GM19035 (cell line): ENCODE data around the gene MYO16.
"Not testable (repeated sequence)": the region's sequence is repeated elsewhere in the genome, so short reads cannot be mapped to it uniquely, and the experiment has no call there.

Source experiments
- ATAC-seq: cut with Tn5 transposase; IDR thresholded peaks from one replicate; pipeline ENCODE4 v1.9.1; 2021; ENCODE audit not compliant: unreplicated experiment

The MYO16 gene

DNA sequence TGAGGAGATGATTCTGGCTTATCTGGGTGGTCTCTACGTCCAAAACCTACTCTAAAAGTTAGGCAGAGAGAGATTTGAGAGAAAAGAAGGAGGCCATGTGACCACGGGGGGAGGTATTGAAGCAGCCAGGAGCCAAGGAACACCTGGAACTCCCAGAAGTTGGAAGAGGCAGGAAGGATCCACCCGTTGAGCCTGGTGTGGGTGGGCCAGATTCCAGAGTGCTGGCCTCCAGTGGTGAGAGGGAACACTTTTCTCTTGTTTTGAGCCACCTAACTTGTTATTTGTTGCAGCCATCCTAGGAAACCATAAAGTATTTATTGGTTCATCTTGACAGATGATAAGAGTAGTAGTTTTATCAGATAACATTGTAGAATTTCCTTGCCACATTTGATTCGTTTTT, 396.9 kb downstream of the MYO16 start:
- no peak for ATAC-seq

DNA sequence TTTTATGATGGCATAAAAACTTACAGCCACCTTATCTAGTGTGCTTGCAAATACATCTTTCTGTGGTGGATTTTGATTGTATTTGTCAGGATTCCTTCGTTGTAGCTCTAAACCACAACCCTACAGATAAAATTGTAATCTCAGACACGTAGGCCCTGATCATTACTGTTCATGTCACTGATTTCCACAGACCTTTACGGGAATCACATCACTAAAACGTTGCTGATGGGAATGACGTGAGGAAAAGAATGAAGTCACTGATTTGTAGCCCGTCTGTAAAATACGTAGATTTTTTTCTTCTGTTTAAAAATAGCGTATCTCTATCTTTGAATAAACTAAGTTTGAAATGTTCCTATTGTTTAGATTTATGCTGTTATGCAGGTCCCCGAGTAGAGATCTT, 399.2 kb downstream of the MYO16 start:
- ATAC-seq, result no peak

DNA sequence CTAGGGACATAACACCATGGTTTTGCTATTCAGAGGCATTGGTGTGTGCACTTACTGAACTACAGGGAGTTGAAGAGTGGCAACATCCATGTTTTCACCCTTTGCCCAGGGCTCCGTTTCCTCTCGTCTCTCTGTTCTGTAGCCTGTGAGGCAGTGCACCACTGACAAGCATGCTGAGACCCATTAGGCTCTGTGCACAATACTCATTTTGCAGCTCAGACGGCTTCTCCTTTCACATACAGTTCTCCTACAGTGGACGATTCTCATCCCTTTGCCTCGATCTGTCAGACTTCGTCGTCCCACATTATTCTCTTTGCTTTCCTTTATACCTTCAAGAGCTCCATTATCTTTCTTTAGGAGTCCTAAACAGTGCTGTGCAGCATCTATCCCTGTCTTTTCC, 403.7 kb downstream of the MYO16 start:
- no peak for ATAC-seq

- no peak for ATAC-seq
Measured at GRCh38 chr13:109036078-109036780, 406.8 kb downstream of the MYO16 start.

DNA sequence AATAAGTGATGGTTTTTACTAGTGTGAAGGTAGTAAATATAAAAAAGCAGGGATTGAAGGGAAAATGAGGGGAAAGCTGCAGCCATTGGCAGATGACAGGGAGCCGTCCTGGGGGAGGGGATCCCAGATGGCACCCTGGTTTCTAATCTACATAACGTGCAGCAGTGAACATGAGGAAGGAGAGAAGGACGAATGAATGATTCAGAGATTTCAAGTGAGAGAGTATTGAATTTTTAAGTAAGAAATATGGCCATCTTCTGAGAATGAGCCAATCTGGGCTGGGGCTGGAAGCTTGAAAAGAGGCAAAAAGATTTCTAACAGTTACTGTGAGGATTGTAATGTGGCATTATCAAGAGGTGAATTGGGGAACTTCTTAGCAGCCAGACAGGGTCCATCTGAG, 414.2 kb downstream of the MYO16 start:
- ATAC-seq, result no peak

DNA sequence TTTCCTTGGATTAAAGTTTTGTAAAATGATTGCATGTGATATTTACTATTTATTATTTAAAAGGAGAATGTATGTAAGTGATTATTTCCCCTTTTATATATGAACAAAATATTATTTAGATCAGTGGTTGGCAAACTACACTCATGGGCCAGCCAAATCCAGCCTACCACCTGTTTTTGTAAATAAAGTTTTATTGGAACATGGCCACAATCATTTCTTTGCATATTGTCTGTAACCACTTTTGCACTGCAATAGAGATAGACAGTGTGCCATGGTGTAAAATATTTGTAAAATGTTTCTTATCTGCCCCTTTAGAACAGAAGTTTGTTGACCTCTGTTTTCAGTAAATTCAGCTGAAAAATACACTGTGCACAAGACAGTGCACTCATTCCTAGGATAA, 426.4 kb downstream of the MYO16 start:
- no peak for ATAC-seq

DNA sequence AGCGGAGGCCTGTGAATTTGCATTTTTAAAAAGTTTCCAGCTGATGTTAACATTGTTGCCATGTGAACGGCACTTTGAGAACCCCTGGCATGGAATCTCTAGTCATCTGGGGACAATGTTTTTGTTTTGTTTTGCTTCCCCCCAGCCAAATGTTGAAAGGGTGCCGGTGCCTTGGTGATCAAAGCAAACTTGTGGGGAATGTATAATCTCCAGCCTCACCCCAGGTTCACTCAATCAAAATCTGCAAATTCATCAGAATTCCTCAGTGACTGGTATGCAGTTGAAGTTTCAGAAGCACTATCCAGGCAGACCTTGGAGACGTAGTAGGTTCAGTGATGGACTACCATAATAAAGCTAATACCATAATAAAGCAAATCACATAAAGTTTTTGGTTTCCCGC, 428.7 kb downstream of the MYO16 start:
- ATAC-seq, result no peak

GRCh38 chr13:109072505-109072904, 443.1 kb downstream of the MYO16 start:
- ATAC-seq, result no peak

DNA sequence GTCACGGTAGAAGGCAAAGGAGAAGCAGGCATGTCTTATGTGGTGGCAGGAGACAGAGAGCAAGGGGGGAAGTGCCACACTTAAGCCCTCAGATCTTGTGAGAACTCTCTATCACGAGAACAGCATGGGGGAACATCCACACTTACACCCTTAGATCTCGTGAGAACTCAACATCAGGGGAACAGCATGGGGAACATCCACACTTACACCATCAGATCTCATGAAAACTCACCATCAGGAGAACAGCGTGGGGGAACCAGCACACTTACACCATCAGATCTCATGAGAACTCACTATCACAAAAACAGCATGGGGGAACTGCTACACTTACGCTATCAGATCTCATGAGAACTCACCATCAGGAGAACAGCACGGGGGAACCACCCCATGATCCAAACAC, 445.0 kb downstream of the MYO16 start:
- ATAC-seq, result no peak

GRCh38 chr13:109074853-109075252, 445.4 kb downstream of the MYO16 start:
- no peak for ATAC-seq

DNA sequence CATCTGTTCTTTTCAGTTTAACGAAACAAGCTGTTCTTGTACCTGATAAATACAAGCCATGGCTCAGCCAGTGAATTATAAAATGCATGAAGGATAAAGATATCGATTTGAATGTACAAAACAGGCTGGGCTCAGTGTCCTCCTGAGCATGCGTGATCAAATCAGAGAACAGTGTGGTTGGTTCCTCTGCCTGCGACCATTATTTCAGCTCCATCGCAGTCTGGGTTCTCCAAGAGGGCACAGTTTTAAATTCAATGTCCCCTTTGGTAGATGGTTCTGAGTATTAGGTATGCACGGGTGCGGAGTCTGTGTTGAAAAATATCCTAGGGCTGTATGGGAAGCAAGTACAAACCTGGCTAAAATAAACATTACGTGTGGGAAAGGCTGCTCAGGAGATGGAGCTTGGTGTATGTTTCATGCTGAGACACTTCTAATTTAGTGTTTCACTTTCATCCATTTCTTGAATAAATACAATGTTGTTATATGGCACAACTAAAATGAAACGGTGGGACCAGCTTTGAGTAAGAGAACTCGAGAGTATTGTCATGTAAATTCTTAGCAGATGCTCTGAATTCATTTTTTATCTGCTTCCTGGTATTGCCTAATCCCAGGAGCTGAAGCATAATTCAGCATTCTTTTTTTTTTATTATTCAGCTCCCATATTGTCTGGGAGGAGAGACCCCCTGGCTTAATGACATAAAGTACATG, 458.7 kb downstream of the MYO16 start:
- ATAC-seq, result no peak

DNA sequence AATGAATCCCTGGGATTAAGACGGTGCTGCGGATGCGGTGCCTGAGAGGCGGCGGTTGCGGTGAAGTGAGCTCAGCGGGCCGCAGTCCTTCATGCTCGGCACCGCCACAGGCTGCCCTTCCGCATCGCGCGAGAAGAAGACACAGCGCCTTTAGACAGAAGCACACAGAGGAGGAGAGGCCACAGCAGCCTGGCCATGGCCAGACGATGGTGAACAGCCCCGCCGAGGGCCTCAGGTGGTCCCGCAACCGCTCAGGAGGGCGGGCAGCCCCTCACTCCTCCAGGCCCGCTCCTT, 459.2 kb downstream of the MYO16 start:
- ATAC-seq, result no peak

DNA sequence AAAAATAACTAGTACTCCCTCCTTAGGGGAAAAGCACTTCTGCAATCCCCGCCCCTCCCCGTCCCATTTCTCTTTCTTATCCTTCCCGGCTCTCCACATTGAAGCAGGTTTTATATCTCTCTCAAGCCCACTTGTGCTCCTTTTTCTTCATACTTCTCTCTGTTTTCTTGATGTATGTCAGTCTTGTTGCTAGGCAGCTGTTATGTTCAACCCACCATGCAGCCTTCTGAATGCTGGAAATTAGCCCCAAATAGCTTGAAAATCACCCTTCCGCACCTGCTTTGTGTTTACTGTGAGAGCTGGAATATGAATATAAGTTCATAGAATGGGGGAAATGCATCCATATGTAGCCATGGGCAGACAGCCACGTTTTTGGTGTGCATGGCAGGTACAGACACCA, 461.4 kb downstream of the MYO16 start:
- no peak for ATAC-seq

GRCh38 chr13:109091249-109091648, 461.8 kb downstream of the MYO16 start:
- ATAC-seq, result no peak

GRCh38 chr13:109092186-109092585, 462.8 kb downstream of the MYO16 start:
- ATAC-seq, result not testable (repeated sequence)

DNA sequence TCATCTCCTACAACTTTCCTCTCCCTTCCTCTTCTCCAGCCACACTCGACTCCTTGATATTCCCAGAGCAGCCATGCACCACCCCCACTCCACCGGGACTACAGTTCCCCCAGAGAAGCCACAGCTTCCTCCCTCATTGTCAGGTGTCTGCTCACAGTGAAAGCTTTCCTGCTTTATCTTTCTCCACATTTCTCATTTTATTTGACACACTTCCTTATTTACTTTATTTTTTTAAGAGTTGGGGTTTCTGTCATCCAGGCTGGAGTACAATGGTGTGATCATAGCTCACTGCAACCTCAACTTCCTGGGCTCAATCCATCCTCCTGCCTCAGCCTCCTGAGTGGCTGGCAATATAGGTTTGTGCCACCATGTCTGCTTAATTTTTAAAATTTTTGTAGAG, 464.6 kb downstream of the MYO16 start:
- ATAC-seq, result no peak

DNA sequence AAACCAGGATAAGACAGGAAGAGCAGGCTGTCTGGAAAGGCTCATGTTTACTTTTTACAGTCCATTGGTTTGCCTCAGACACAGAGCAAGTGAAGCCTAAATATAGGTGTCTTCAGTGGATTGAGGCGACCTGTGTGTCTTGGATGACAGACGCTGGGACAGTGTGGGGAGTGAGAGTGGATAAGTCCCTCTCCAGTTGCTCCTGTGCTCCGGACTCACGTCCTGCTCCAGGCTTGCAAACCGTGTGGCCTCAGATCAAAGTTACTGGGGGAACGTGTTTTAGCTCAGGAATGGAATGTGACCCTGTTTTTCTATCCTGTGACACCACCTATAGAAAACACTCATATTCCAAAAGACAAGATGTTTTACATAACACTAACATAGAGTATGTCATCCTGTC, 465.7 kb downstream of the MYO16 start:
- no peak for ATAC-seq

DNA sequence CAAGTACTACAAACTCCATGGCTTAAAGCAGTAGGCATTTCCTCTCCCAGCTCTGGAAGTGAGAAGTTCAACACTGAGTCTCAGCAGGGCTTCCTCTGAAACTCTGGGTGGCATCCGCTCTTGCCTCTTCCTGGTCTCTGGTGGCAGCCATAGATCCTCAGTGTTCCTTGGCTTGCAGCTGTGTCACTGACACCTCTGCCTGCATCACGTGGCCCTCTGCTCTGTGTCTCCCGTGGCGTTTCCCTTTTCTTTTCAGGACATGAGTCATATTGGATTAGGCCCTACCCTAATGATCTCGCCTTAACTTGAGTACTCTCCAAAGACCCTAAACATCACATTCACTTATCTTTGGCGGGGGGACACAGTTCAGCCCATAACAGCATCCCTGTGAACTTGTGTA, 466.7 kb downstream of the MYO16 start:
- no peak for ATAC-seq

DNA sequence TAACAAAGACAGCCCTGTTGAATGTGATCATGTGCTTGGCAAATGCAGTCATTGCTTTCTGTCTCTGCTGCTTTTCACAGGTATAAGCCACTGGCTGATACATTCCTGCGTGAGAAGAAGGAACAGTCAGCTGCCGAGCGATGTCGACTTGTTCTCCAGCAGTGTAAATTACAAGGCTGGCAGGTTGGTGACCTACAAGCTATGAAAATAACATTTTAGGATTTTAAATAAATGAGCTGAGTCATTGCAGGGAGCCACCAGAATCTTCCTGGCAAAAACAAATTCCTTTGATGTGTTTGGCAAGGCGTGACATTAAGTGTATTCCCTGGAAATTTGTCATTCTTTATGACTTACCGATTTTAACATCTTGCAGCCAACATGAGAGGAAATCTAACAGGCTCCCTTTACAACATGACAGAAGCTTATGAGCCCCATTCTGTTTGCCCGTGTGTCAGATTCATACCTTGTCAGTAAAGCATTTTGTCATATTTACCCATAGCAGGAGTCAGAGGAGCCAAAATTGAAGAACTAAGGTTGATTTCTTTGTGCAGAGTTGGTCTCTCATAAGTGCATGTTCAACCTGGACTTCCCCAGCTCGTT, 471.4 kb downstream of the MYO16 start:
- ATAC-seq, result no peak

- no peak for ATAC-seq
Measured at GRCh38 chr13:109101550-109102144, 472.2 kb downstream of the MYO16 start.

DNA sequence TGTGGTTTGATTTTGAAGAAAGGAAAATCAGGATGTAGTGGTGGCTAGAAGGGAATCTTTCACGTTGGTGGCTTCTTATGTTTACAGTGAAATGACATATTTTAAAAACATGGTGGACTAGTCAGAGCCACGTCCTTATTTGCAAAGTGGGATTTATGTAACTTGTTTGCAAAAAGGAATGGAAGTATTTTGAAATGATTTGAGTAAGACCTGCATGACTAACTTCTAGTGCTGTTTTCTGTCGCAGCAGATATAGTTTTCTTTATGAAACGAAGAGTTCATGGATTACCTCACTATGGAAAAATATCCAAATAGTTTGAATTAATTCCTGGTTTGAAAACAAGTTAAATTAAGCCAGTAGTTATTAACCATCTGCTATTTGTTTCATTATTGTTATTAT, 476.5 kb downstream of the MYO16 start:
- ATAC-seq, result no peak

DNA sequence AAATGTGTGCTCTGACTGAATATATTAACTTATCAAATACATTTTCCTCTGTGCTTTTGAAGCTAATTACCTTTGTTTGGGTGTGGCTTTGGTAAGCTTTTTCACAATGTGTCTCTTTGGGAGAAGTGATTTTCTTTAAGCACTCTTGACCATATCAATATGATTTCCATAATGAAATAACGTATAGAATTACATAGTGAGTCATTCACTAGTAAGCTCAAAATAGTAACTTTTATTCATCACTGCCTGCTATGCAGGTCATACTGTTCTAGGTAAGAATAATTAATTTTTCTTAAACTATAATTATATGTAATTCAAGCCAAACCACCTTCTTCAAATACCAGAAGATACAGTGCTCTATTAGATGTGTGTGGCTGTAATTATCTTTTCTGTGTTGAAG, 480.7 kb downstream of the MYO16 start:
- no peak for ATAC-seq
